Skeletal muscle tissue (tissue), 4 donors: ENCODE data around the gene BTRC. TPM values are rescaled to one million over a fixed set of nuclear protein-coding genes. Genes with fewer than 3 reads are reported as not detected.

Experiments used
- H3K27ac ChIP-seq: one replicate; pipeline ENCODE4 v1.7.0; 2013; ENCODE audit warnings: mild to moderate bottlenecking, low read depth, low read length, inconsistent platforms
- H3K27me3 ChIP-seq, 3 donors: one replicate each; pipeline ENCODE4 v1.7.0; 2013; ENCODE audit warnings: low read length in 3 of 3; ENCODE audit not compliant: control insufficient read depth in 3 of 3, insufficient read depth in 3 of 3
- H3K36me3 ChIP-seq, 3 donors: one replicate each; pipeline ENCODE4 v1.7.0; 2013; ENCODE audit warnings: low read length in 3 of 3; ENCODE audit not compliant: control insufficient read depth in 3 of 3, insufficient read depth in 3 of 3
- H3K4me1 ChIP-seq, 3 donors: one replicate each; pipeline ENCODE4 v1.7.0; 2013; ENCODE audit warnings: low read length in 3 of 3, mild to moderate bottlenecking in 3 of 3; ENCODE audit not compliant: control insufficient read depth in 3 of 3, insufficient read depth in 3 of 3
- H3K4me3 ChIP-seq, 3 donors: one replicate each; pipeline ENCODE4 v1.7.0; 2013; ENCODE audit warnings: low read length in 3 of 3
- H3K9ac ChIP-seq, 3 donors: one replicate each; pipeline ENCODE4 v1.7.0; 2013; ENCODE audit warnings: low read length in 3 of 3, mild to moderate bottlenecking in 3 of 3, moderate library complexity in 2 of 3, low read depth in 1 of 3
- H3K9me3 ChIP-seq, 3 donors: one replicate each; pipeline ENCODE4 v1.7.0; 2013; ENCODE audit warnings: low read length in 3 of 3; ENCODE audit not compliant: control insufficient read depth in 3 of 3
- total RNA-seq: library from RNA; depleted of rRNA; stranded (reverse); fragments of >200 nt; gene quantifications from one replicate; pipeline ENCODE4 v1.2.3, GENCODE V29; 2014
- donor health status: Osteomylitis.

BTRC gene
- total RNA-seq, 1 donor from 2014 or later: 19.8 TPM

- Histone ChIP-seq H3K27me3 (no peaks in the 10 kb centered on the region), H3K4me1 (peaks cover 4 to 13% (median 6%) of the 10 kb centered on the region in 3 donors), H3K9ac (no peak overlapping the region), H3K27ac (no peak overlapping the region), H3K9me3 (no peaks in the 10 kb centered on the region), H3K36me3 (no peaks in the 10 kb centered on the region), H3K4me3 (no peak overlapping the region)
These were observed 135.4 kb downstream of the BTRC start for GRCh38 chr10:101489355-101489754.

DNA sequence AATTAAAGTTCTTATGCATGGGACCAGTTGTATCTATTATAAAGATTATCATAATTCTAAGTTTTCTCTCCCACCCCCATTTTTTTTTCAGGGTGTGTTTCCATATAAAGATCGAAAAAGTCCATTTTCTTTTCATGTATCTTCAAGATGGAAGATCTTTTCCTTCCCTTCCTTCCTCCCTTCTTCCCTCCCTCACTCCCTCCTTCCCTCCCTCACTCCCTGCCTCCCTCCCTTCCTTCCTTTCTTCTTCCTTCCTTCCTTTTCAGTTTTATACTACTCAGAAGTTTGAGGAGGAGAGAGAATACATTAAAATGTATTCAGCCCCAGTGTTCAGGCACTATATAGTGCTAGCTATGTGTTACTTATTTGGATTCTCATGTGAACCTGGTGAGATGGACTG is 136.1 kb downstream of the BTRC start:
- no peak overlapping the region for H3K9ac ChIP-seq

GRCh38 chr10:101492205-101492604 is 138.2 kb downstream of the BTRC start:
- H3K4me1 ChIP-seq: peaks cover 4 to 6% (median 4%) of the 10 kb centered on the region in 3 donors
- no peaks in the 10 kb centered on the region for H3K9me3 ChIP-seq
- no peaks in the 10 kb centered on the region for H3K27me3 ChIP-seq
- H3K36me3 ChIP-seq: no peaks in the 10 kb centered on the region
- H3K4me3 ChIP-seq: no peak overlapping the region
- no peak overlapping the region for H3K27ac ChIP-seq
- no peak overlapping the region for H3K9ac ChIP-seq

More for the DNA sequence above, 136.1 kb downstream of the BTRC start:
- no peak overlapping the region for H3K27ac ChIP-seq
- H3K4me1 ChIP-seq: peaks cover 4 to 13% (median 6%) of the 10 kb centered on the region in 3 donors
- no peaks in the 10 kb centered on the region for H3K36me3 ChIP-seq
- no peaks in the 10 kb centered on the region for H3K9me3 ChIP-seq
- no peak overlapping the region for H3K4me3 ChIP-seq
- no peaks in the 10 kb centered on the region for H3K27me3 ChIP-seq

DNA sequence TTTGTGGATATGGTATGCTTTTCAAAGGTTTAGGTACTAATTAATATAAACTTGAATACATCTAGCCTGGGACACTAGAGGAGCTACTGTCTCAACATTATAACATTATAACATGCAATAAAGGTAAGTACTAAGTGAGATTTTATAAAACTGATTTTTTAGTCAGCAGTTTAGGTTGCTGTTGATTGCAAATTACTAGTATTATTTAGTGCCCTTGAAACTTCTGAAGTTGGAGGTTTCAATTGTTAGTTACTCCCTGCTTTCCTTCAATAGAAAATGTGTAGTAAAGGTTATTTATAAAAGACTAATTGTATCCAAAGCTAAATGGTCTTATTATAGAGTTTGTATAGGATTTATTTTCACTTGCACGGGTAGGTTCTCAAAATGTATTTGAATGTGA is 138.8 kb downstream of the BTRC start:
- Histone ChIP-seq H3K4me3 (no peak overlapping the region), H3K4me1 (peaks cover 0 to 4% (median 2%) of the 10 kb centered on the region in 3 donors), H3K9ac (no peak overlapping the region), H3K27me3 (no peaks in the 10 kb centered on the region), H3K27ac (no peak overlapping the region), H3K36me3 (no peaks in the 10 kb centered on the region), H3K9me3 (no peaks in the 10 kb centered on the region)

GRCh38 chr10:101493249-101493648 is 139.3 kb downstream of the BTRC start:
- Histone ChIP-seq H3K4me1 (peaks cover 0 to 4% (median 2%) of the 10 kb centered on the region in 3 donors), H3K36me3 (no peaks in the 10 kb centered on the region), H3K27ac (no peak overlapping the region), H3K9ac (no peak overlapping the region), H3K9me3 (no peaks in the 10 kb centered on the region), H3K4me3 (no peak overlapping the region), H3K27me3 (no peaks in the 10 kb centered on the region)

- H3K4me1 ChIP-seq: peaks cover 0 to 2% (median 0%) of the 10 kb centered on the region in 3 donors
- H3K27me3 ChIP-seq: no peaks in the 10 kb centered on the region
- no peaks in the 10 kb centered on the region for H3K9me3 ChIP-seq
- no peak overlapping the region for H3K9ac ChIP-seq
- no peak overlapping the region for H3K4me3 ChIP-seq
- H3K36me3 ChIP-seq: no peaks in the 10 kb centered on the region
- no peak overlapping the region for H3K27ac ChIP-seq
These were observed 139.9 kb downstream of the BTRC start for GRCh38 chr10:101493782-101494281.

DNA sequence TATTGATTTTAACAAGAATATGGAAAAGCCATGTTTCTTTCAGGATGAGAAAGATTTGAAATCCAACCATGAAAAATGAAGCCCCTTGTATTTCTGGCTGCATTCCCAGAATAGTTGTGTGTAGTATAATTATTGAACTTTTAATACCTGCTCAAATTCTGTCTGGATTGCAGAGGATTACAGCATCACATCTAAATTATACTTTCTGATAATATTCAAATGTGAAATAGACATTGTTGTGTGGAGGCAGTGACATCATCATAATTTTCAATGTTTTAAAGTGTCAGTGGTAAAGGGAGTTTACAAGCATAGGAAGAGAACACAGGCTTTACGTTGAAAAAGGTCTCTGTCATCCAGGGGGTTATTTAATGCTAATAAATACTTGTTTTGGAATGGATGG is 140.7 kb downstream of the BTRC start:
- Histone ChIP-seq H3K9ac (no peak overlapping the region), H3K4me3 (no peak overlapping the region), H3K27ac (no peak overlapping the region), H3K4me1 (no peaks in the 10 kb centered on the region), H3K27me3 (no peaks in the 10 kb centered on the region), H3K9me3 (no peaks in the 10 kb centered on the region), H3K36me3 (no peaks in the 10 kb centered on the region)

DNA sequence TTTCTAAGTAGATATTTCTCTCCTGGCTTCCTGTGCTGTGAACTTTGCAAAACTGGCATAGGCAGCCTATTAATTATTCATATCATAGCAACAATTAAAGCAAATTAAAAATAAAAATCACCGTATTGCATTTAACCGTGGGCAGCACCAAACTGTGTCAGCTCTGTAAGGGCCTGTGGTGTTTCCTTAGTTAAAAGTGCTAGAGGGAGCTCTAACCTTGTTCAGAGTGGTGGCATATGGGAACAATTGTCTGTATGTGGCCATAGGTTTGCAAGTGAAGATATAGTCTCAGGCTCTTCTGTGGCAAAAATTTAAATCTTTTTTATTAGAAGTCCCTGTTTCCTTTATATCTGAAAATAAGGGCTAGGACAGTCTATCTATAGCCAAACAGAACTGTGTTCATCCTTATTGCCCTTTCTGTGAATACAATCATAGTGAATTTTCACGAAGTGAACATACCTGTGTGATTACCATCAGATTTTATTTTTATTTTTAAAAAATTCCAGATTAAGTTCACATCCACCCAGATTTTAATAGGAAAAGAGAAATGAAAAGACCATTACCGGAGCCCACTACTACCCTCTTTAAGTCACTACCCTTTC is 141.5 kb downstream of the BTRC start:
- no peak overlapping the region for H3K27ac ChIP-seq
- no peak overlapping the region for H3K9ac ChIP-seq
- H3K27me3 ChIP-seq: no peaks in the 10 kb centered on the region
- no peak overlapping the region for H3K4me3 ChIP-seq
- no peaks in the 10 kb centered on the region for H3K36me3 ChIP-seq
- H3K9me3 ChIP-seq: no peaks in the 10 kb centered on the region
- H3K4me1 ChIP-seq: no peaks in the 10 kb centered on the region

DNA sequence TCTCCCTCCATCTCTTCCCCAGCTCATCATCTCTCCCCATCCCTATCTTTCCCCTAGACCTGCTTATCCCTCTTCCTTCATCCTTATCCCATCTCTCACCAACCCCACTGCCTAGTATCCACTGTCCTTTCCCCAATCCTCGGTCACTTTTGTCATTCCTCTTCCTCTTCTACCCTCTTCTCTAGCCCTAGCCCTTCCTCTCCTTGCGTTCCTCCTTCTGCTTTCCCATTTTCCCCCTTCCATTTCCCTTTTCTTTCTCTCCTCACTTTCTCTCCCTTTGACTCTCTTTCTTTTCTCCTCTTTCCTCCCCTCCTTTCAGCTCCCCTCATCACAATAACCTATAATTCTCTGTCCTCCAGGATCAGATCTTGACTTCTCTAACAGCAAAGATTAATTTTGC is 150.5 kb downstream of the BTRC start:
- no peaks in the 10 kb centered on the region for H3K9me3 ChIP-seq
- H3K4me1 ChIP-seq: no peaks in the 10 kb centered on the region
- H3K36me3 ChIP-seq: no peaks in the 10 kb centered on the region
- no peak overlapping the region for H3K27ac ChIP-seq
- H3K9ac ChIP-seq: no peak overlapping the region
- no peak overlapping the region for H3K4me3 ChIP-seq
- H3K27me3 ChIP-seq: no peaks in the 10 kb centered on the region

- no peak overlapping the region for H3K9ac ChIP-seq
- H3K4me1 ChIP-seq: no peaks in the 10 kb centered on the region
- no peaks in the 10 kb centered on the region for H3K27me3 ChIP-seq
- H3K27ac ChIP-seq: no peak overlapping the region
- H3K9me3 ChIP-seq: no peaks in the 10 kb centered on the region
- no peaks in the 10 kb centered on the region for H3K36me3 ChIP-seq
- H3K4me3 ChIP-seq: no peak overlapping the region
These were observed 153.1 kb downstream of the BTRC start for GRCh38 chr10:101506829-101507661.
